Brain microvascular endothelial cell (primary cell): ENCODE measurements around the gene FNDC3B.

Source experiments
- DNase-seq: peaks from one replicate; pipeline ENCODE4 v3.0.0-alpha.2; 2020
- H3K27ac ChIP-seq: fragments of 250-450 bp; sonication (Bioruptor Pico); 2 replicates; pipeline ENCODE4 v1.5.1; 2020; ENCODE audit warnings: mild to moderate bottlenecking, moderate library complexity
- H3K27me3 ChIP-seq: fragments of 250-450 bp; sonication (Bioruptor Pico); replicated peaks from 2 replicates; pipeline ENCODE4 v1.5.1; 2020; ENCODE audit warnings: mild to moderate bottlenecking
- H3K36me3 ChIP-seq: fragments of 250-450 bp; sonication (Bioruptor Pico); replicated peaks from 2 replicates; pipeline ENCODE4 v1.5.1; 2020; ENCODE audit warnings: mild to moderate bottlenecking
- H3K4me3 ChIP-seq: 2 replicates; pipeline ENCODE4 v1.5.1; 2011; ENCODE audit warnings: low read depth, mild to moderate bottlenecking, control low read depth, low read length, moderate library complexity
- CTCF ChIP-seq: IDR thresholded peaks from 2 replicates; pipeline ENCODE4 v1.5.1; 2011; ENCODE audit warnings: low read depth, mild to moderate bottlenecking, moderate library complexity, low read length, control low read depth, inconsistent platforms; ENCODE audit errors: missing control alignments
- in situ Hi-C: cut with HindIII; loops from 2 replicates; pipeline ENCODE4 v1.10.0; 2017; ENCODE audit warnings: low sequenced_read_pairs, low pct_ligation_motif_present

FNDC3B gene

GRCh38 chr3:172283841-172284357, 244.5 kb downstream of the FNDC3B start:
- H3K27ac ChIP-seq = no peak overlapping the region
- in situ Hi-C loops = no loop called here
- no peak for DNase-seq
- H3K4me3 ChIP-seq = no peak overlapping the region
- H3K36me3 ChIP-seq = peaks cover 43% of the 10 kb centered on the region
- no peak for TF ChIP-seq CTCF
- no peaks in the 10 kb centered on the region for H3K27me3 ChIP-seq

- Histone ChIP-seq H3K4me3 (no peak overlapping the region), H3K36me3 (peaks cover 58% of the 10 kb centered on the region), H3K27me3 (no peaks in the 10 kb centered on the region), H3K27ac (no peak overlapping the region)
- in situ Hi-C loops = no loop called here
- TF ChIP-seq CTCF = no peak
- no peak for DNase-seq
Measured at GRCh38 chr3:172285844-172286243, 246.5 kb downstream of the FNDC3B start.

- in situ Hi-C loops = no loop called here
- no peak overlapping the region for H3K4me3 ChIP-seq
- DNase-seq = no peak
- H3K27ac ChIP-seq = no peak overlapping the region
- no peaks in the 10 kb centered on the region for H3K27me3 ChIP-seq
- TF ChIP-seq CTCF = no peak
- H3K36me3 ChIP-seq = peaks cover 56% of the 10 kb centered on the region
Measured at GRCh38 chr3:172286548-172287148, 247.3 kb downstream of the FNDC3B start.

GRCh38 chr3:172287937-172288477, 248.6 kb downstream of the FNDC3B start:
- Histone ChIP-seq H3K36me3 (peaks cover 51% of the 10 kb centered on the region), H3K27me3 (no peaks in the 10 kb centered on the region), H3K4me3 (no peak overlapping the region), H3K27ac (no peak overlapping the region)
- no peak for DNase-seq
- no peak for TF ChIP-seq CTCF
- in situ Hi-C loops = no loop called here

GRCh38 chr3:172288651-172289050, 249.3 kb downstream of the FNDC3B start:
- DNase-seq = no peak
- H3K27me3 ChIP-seq = no peaks in the 10 kb centered on the region
- H3K27ac ChIP-seq = no peak overlapping the region
- no peak for TF ChIP-seq CTCF
- H3K4me3 ChIP-seq = no peak overlapping the region
- peaks cover 52% of the 10 kb centered on the region for H3K36me3 ChIP-seq
- in situ Hi-C loops = no loop called here

- H3K27ac ChIP-seq = no peak overlapping the region
Measured at GRCh38 chr3:172289583-172289982, 250.2 kb downstream of the FNDC3B start.

More at GRCh38 chr3:172289583-172289982, 250.2 kb downstream of the FNDC3B start:
- no peaks in the 10 kb centered on the region for H3K27me3 ChIP-seq
- TF ChIP-seq CTCF = peak; percentile 65
- H3K36me3 ChIP-seq = peaks cover 58% of the 10 kb centered on the region
- no peak for DNase-seq
- in situ Hi-C loops = no loop called here
- no peak overlapping the region for H3K4me3 ChIP-seq
